Peyer's patch (tissue), 4 donors: ENCODE measurements around the gene SEMA3A. TPM values are rescaled to one million over a fixed set of nuclear protein-coding genes. Genes with fewer than 3 reads are reported as not detected.

ENCODE experiments used
- DNase-seq, 3 donors: peaks; one replicate each; pipeline ENCODE4 v3.0.0-alpha.2; 2017 to 2019
- H3K27ac ChIP-seq, 4 donors: fragments of 200-600 bp; sonication (generic); one replicate each; pipeline ENCODE4 v1.5.1; 2016 to 2019
- H3K27me3 ChIP-seq, 2 donors: fragments of 200-600 bp; sonication (generic); one replicate each; pipeline ENCODE4 v1.5.1; 2019
- H3K36me3 ChIP-seq, 3 donors: fragments of 200-600 bp; sonication (generic); one replicate each; pipeline ENCODE4 v1.5.1; 2016 to 2019
- H3K4me1 ChIP-seq, 4 donors: fragments of 200-600 bp; sonication (generic); one replicate each; pipeline ENCODE4 v1.5.1; 2016 to 2019
- H3K4me3 ChIP-seq, 4 donors: fragments of 200-600 bp; sonication (generic); 1 replicate in 3 of 4; 2 replicates in 1 of 4; pipeline ENCODE4 v1.5.1; 2016 to 2019; ENCODE audit warnings: mild to moderate bottlenecking in 1 of 4
- H3K9me3 ChIP-seq, 4 donors: fragments of 200-600 bp; sonication (generic); one replicate each; pipeline ENCODE4 v1.5.1; 2016 to 2019; ENCODE audit warnings: mild to moderate bottlenecking in 1 of 4
- CTCF ChIP-seq, 6 experiments: fragments of 450-650 bp in 4 of 6; fragments of 200-600 bp in 2 of 6; sonication (generic) in 1 of 6; IDR thresholded peaks; one replicate each; pipeline ENCODE4 v1.5.1; 2017 to 2019; ENCODE audit warnings: antibody characterized with exemption in 6 of 6, mild to moderate bottlenecking in 3 of 6, moderate library complexity in 1 of 6
- POLR2A ChIP-seq, 2 donors: fragments of 450-650 bp; IDR thresholded peaks; one replicate each; pipeline ENCODE4 v1.5.1; 2017; ENCODE audit warnings: antibody characterized with exemption in 2 of 2, mild to moderate bottlenecking in 2 of 2, moderate library complexity in 2 of 2
- total RNA-seq, 4 donors: library from RNA; depleted of rRNA; stranded (reverse); fragments of >200 nt; gene quantifications; one replicate each; pipeline ENCODE4 v1.1.0, GENCODE V29; 2016

Gene SEMA3A
- total RNA-seq, 4 donors from 2014 or later, result 1.3 to 12.4 (median 3.8) TPM

- TF ChIP-seq CTCF (IDR thresholded peaks at IDR 0.05) (no peak), POLR2A (IDR thresholded peaks at IDR 0.05) (no peak)
- H3K27me3 ChIP-seq, result no peaks in the 10 kb centered on the region
- no peaks in the 10 kb centered on the region for H3K9me3 ChIP-seq
- H3K4me1 ChIP-seq, result no peaks in the 10 kb centered on the region
- H3K4me3 ChIP-seq, result no peak overlapping the region
- no peak for DNase-seq
- H3K27ac ChIP-seq, result no peak overlapping the region
- no peaks in the 10 kb centered on the region for H3K36me3 ChIP-seq
Observed at GRCh38 chr7:84049071-84049836, 145.3 kb downstream of the SEMA3A start.

- Histone ChIP-seq H3K9me3 (no peaks in the 10 kb centered on the region), H3K27me3 (no peaks in the 10 kb centered on the region), H3K4me3 (no peak overlapping the region), H3K36me3 (no peaks in the 10 kb centered on the region), H3K27ac (no peak overlapping the region), H3K4me1 (no peaks in the 10 kb centered on the region)
- DNase-seq, result no peak
- TF ChIP-seq CTCF (IDR thresholded peaks at IDR 0.05) (no peak), POLR2A (IDR thresholded peaks at IDR 0.05) (no peak)
Observed at GRCh38 chr7:84047085-84047484, 147.5 kb downstream of the SEMA3A start.

GRCh38 chr7:84044834-84045233 lies 149.8 kb downstream of the SEMA3A start:
- DNase-seq, result no peak
- TF ChIP-seq POLR2A (IDR thresholded peaks at IDR 0.05) (no peak), CTCF (IDR thresholded peaks at IDR 0.05) (no peak)
- Histone ChIP-seq H3K27ac (no peak overlapping the region), H3K9me3 (no peaks in the 10 kb centered on the region), H3K27me3 (no peaks in the 10 kb centered on the region), H3K36me3 (no peaks in the 10 kb centered on the region), H3K4me3 (no peak overlapping the region), H3K4me1 (no peaks in the 10 kb centered on the region)

GRCh38 chr7:84043661-84044191 lies 150.9 kb downstream of the SEMA3A start:
- Histone ChIP-seq H3K4me1 (no peaks in the 10 kb centered on the region), H3K4me3 (no peak overlapping the region), H3K27ac (no peak overlapping the region), H3K36me3 (no peaks in the 10 kb centered on the region), H3K9me3 (no peaks in the 10 kb centered on the region), H3K27me3 (no peaks in the 10 kb centered on the region)
- DNase-seq, result no peak
- TF ChIP-seq POLR2A (IDR thresholded peaks at IDR 0.05), result no peak
- TF ChIP-seq CTCF (IDR thresholded peaks at IDR 0.05), result no peak

- DNase-seq, result no peak
- no peaks in the 10 kb centered on the region for H3K4me1 ChIP-seq
- H3K27ac ChIP-seq, result no peak overlapping the region
- no peaks in the 10 kb centered on the region for H3K9me3 ChIP-seq
- H3K27me3 ChIP-seq, result no peaks in the 10 kb centered on the region
- H3K36me3 ChIP-seq, result no peaks in the 10 kb centered on the region
- no peak for TF ChIP-seq POLR2A (IDR thresholded peaks at IDR 0.05)
- no peak for TF ChIP-seq CTCF (IDR thresholded peaks at IDR 0.05)
- H3K4me3 ChIP-seq, result no peak overlapping the region
Observed at GRCh38 chr7:84042110-84042539, 152.5 kb downstream of the SEMA3A start.
